Stimulated activated effector memory CD8-positive, alpha-beta T cell treated with anti-CD3 and anti-CD28 coated beads, Interleukin-12 subunit alpha, Interleukin-12 subunit beta, amount 100 ng/mL, for 72 hours (primary cell): ENCODE data around the gene H19.

ENCODE experiments used
- ATAC-seq: fragments of 150-1000 bp; cut with Tn5 transposase; 2 replicates; pipeline ENCODE4 v1.10.0; 2021
- DNase-seq, 2 donors: peaks; one replicate each; pipeline ENCODE4 v3.0.0; 2021 to 2022; ENCODE audit warnings: low spot score in 2 of 2
- H3K27ac Mint-ChIP-seq: one replicate; pipeline ENCODE4 v1.8.0; 2022; ENCODE audit warnings: mild to moderate bottlenecking, mixed read lengths
- H3K36me3 Mint-ChIP-seq: one replicate; pipeline ENCODE4 v1.8.0; 2022; ENCODE audit warnings: mild to moderate bottlenecking, mixed read lengths
- H3K4me1 Mint-ChIP-seq: one replicate; pipeline ENCODE4 v1.8.0; 2022; ENCODE audit warnings: mixed read lengths
- H3K4me3 Mint-ChIP-seq: one replicate; pipeline ENCODE4 v1.8.0; 2022; ENCODE audit warnings: mild to moderate bottlenecking, mixed read lengths
- H3K9me3 Mint-ChIP-seq: one replicate; pipeline ENCODE4 v1.8.0; 2022; ENCODE audit warnings: mixed read lengths

Gene H19

DNA sequence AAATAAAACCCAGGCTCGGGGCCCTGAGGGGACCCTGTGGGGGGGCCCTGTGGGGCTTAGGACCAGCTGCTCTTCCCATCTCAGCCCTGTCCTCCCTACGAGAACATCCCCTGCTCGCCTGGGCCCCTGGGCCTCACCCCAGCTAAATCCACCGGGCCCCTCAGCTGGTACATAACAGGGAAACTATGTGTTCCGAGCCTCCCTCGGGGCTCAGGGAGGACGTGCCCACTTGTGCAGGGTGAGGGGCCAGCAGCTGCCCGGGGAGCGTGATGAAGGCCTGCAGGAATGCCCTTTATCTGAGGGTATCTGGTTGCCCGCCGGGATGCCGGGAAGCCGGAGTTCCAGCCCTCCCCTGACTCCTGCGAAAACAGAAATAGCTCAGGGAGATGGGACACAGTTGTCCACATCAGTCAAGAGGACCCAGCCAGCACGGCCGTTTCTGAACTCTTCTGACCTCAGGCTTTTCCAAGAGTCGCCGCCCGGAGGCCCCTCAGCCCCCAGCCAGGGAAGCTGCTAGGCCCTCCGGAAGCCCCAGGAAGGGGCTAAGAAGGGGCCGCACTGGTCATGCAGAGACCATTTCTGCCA lies 29.9 kb downstream of the H19 start:
- ATAC-seq (no peak), DNase-seq (no peak)
- Mint-ChIP-seq H3K4me1 (no peaks in the 10 kb centered on the region), H3K36me3 (no peaks in the 10 kb centered on the region), H3K27ac (no peak overlapping the region), H3K4me3 (no peak overlapping the region), H3K9me3 (no peaks in the 10 kb centered on the region)

DNA sequence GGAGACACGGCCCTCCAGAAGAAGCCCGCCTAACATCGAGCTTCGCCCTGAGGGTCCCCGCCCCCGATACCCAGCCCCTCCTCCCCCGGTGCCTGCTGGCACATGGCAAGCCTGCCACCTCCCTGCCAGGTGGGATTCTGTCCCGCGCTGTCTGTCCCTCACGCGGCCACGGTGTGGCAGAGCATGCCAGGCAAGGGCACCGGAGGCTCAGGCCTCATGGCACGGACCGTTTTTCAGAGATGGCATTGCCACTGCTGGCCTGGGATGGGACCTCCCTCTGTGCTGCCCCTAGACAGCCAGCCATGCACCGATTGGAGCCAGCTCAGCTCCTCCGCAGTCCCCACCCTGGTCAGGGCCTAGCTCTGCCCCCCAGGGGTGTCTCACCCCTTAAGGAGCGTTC lies 31.1 kb downstream of the H19 start:
- no peak for ATAC-seq
- H3K4me3 Mint-ChIP-seq, result no peak overlapping the region
- no peak for DNase-seq
- no peaks in the 10 kb centered on the region for H3K4me1 Mint-ChIP-seq
- H3K9me3 Mint-ChIP-seq, result no peaks in the 10 kb centered on the region
- no peaks in the 10 kb centered on the region for H3K36me3 Mint-ChIP-seq
- no peak overlapping the region for H3K27ac Mint-ChIP-seq

DNA sequence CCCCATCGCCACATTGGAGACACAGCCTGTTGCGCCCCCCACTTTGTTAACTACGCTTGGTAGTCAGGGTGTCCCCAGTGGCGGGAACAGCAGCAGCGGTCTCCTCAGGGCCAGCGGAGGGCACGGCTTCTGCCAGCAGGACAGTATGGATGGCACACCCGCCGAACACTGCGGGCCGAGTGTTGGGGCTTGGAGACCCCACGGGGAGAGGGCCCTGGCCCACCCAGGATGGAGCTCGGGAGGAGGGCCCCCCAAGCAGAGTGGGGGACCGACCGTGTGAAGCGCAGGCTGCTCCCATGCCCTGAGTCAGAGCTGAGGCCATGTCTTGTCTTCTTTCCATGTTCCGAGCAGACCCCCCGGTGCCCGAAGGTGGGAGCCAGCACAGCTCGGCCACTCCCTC lies 32.7 kb downstream of the H19 start:
- H3K27ac Mint-ChIP-seq, result no peak overlapping the region
- H3K4me1 Mint-ChIP-seq, result no peaks in the 10 kb centered on the region
- no peak overlapping the region for H3K4me3 Mint-ChIP-seq
- no peaks in the 10 kb centered on the region for H3K9me3 Mint-ChIP-seq
- DNase-seq (peak in 1 of 2 donors; percentile 8), ATAC-seq (no peak)
- no peaks in the 10 kb centered on the region for H3K36me3 Mint-ChIP-seq

DNA sequence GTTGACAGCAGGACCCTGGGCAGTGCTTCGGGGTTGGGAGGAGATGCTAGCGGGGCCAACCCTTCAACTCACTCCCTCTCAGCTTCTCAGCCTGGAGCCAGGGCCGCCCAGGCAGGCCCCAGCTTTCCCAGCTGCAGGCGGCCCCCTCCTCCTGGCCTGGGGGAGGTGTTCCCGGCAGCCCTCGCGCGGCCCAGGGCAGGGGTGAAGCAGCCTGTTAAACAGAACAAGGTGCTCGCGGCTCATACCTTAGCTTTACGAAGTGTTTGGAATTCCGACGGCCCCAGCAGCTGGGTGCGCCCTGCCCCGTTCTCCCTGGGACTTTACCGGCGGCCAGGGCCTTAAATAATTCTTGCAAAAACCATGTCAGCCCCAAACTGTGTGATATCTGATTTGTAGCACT lies 33.3 kb downstream of the H19 start:
- Mint-ChIP-seq H3K9me3 (no peaks in the 10 kb centered on the region), H3K36me3 (no peaks in the 10 kb centered on the region), H3K27ac (no peak overlapping the region), H3K4me1 (no peaks in the 10 kb centered on the region), H3K4me3 (no peak overlapping the region)
- ATAC-seq (no peak), DNase-seq (no peak)

DNA sequence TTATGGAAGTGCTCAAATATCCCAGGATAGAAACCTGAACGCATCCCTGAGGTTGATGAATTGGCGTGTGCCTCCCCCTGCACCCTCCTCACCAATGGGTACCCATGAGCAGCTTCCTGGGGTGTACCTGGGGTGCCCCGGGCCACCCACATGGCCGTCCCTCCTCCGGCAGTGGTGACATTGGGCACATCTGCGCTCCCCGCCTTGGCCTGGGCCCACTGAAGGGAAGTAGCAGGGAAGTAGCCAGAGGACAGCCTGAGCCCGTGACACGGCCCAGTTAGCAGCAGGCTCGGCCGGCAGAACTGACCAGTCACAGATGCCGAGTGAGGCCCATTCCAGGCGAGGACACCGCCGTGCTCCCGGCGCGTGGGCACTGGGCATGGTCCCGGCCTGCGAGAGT lies 33.8 kb downstream of the H19 start:
- Mint-ChIP-seq H3K9me3 (no peaks in the 10 kb centered on the region), H3K36me3 (no peaks in the 10 kb centered on the region), H3K4me1 (no peaks in the 10 kb centered on the region), H3K4me3 (no peak overlapping the region), H3K27ac (no peak overlapping the region)
- peak in 1 of 2 donors; percentile 12 for DNase-seq
- no peak for ATAC-seq

DNA sequence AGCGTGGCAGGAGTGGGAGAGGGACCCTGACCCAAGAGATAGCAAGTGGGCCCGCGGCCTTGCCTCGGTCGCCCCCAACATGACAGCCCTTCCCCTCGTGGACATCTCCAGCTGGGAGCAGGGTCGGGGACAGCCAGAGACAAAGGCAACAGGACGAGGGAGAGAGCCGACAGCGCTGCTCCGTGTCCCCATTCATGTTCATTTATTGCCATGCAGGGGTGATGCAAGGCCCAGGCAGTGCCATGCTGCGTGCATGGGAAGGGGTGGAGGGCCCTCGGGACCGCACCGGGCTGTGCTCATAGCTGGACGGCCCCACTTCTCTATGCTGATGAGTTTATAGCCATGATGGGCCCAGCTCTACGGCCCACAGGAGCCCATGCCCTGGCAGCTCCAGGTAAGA lies 37.9 kb downstream of the H19 start:
- no peaks in the 10 kb centered on the region for H3K9me3 Mint-ChIP-seq
- H3K4me1 Mint-ChIP-seq, result no peaks in the 10 kb centered on the region
- H3K27ac Mint-ChIP-seq, result no peak overlapping the region
- DNase-seq (peak in 1 of 2 donors; percentile 35), ATAC-seq (no peak)
- H3K4me3 Mint-ChIP-seq, result no peak overlapping the region
- H3K36me3 Mint-ChIP-seq, result no peaks in the 10 kb centered on the region

DNA sequence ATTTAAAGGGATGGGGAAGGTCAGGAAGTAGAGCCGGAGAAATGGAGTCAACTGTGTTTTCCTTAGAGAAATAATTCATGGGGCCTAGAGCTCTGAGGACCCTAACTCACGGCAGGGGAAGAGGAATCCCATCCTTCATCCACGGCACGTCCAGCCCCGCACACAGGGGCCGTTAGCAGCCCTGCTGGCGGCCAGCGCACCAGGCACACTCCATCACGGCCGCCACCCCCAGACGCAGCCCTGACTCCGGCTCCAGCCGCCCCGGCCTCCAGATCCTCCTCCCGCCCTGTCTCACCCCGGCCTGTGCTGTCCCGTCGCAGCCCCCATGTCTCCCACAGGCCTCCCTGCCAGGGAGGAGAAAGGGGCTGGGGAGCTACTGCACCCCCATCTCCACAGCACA lies 39.3 kb downstream of the H19 start:
- Mint-ChIP-seq H3K4me3 (no peak overlapping the region), H3K36me3 (no peaks in the 10 kb centered on the region), H3K4me1 (no peaks in the 10 kb centered on the region), H3K9me3 (no peaks in the 10 kb centered on the region), H3K27ac (no peak overlapping the region)
- DNase-seq, result no peak
- no peak for ATAC-seq

DNA sequence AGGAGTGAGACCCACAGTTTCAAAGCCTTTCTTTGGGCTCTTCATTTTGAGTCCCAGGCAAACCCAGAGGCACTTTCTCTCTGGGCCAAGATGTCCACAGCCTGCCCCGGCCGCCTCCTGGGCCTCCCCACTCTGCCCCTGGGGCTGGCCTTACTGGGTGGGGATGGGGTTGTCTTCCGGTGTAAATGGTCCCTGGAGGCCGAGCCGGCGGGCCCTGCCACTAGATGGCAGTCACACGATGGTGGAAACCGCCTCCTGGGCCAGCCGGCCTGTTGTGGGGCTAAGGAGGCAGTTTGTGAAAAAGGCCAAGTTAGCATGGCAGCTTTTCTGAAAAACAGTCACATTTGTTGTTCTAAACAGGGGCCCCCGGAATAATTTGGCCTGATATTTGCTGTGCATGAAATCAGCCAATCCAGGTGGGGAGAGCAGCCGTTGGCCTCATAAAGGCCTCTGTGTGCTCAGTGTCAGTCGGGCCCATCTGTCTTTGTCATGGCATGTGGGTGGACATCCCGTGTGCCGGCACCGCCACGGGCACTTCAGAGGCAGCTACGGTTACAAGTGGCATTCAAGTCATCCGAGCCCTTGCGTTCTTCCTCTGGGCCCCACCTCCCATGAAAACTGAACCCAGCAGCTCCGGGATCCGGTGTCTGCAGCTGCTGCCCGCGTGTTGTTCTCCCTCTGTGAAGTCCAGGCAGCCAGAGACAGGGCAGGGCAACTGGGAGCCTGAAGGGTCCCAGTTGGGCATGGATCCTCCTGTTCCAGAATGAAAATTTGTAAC lies 44.0 kb downstream of the H19 start:
- DNase-seq, result peak in 1 of 2 donors; percentile 60
- H3K4me3 Mint-ChIP-seq, result no peak overlapping the region
- H3K4me1 Mint-ChIP-seq, result no peaks in the 10 kb centered on the region
- no peaks in the 10 kb centered on the region for H3K36me3 Mint-ChIP-seq
- peak; percentile 57 for ATAC-seq
- no peaks in the 10 kb centered on the region for H3K9me3 Mint-ChIP-seq
- no peak overlapping the region for H3K27ac Mint-ChIP-seq

DNA sequence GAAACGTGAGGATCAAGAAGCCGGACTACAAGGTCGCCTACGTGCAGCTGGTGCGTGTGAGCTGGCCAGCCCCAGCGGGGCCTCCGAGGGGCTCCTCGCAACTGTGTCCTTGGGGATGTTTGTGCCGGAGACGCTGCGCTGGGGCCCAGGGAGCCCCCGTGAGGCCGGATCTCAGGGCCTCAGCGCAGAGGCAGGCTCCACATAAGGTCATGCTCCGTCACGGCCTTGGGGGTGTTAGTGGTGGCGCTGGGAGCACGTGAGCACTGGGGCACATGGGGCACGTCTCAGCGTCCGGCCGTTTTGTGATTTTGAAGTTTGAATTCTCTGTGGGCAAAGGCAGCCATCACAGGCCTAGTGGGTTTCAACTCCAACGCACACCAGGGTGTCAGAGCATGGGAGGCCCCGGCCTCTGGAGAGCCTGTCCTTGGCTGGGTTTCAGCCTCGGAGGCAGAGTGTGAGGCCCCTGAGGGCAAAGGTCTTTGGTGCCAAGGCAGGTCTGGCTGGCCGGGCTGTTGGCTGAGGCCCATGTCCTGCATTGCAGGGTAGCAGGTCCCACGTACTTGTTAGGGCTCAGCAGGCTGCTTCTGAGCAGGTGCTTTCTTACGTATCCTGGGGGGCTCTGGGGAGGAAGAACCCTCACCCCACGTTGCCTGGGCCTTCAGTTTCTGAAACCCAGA lies 44.7 kb downstream of the H19 start:
- H3K36me3 Mint-ChIP-seq, result no peaks in the 10 kb centered on the region
- no peaks in the 10 kb centered on the region for H3K9me3 Mint-ChIP-seq
- H3K4me3 Mint-ChIP-seq, result no peak overlapping the region
- ATAC-seq, result no peak
- H3K4me1 Mint-ChIP-seq, result no peaks in the 10 kb centered on the region
- DNase-seq, result peak in 1 of 2 donors; percentile 15
- no peak overlapping the region for H3K27ac Mint-ChIP-seq

DNA sequence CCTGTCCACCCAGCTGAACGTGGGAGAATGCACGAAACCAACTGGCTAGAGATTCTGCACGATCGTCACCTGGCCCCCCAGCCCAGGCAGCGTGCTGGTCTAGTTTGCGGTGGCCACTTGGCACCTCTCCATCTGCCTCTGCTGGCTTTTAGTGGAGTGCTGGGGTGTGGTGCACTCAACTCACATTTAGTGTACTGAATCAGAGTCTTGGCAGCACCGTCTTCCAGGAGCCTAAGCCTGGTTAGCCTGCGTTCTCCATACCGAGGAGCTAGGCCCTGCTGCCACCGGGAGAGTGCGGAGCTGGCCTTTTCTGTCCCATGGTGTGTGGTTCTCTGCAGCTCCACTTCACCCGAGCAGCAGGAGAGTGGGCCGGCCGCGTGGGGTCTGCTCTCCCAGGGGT lies 47.7 kb downstream of the H19 start:
- Mint-ChIP-seq H3K36me3 (no peaks in the 10 kb centered on the region), H3K9me3 (no peaks in the 10 kb centered on the region), H3K27ac (no peak overlapping the region), H3K4me3 (no peak overlapping the region), H3K4me1 (no peaks in the 10 kb centered on the region)
- ATAC-seq (no peak), DNase-seq (no peak)

DNA sequence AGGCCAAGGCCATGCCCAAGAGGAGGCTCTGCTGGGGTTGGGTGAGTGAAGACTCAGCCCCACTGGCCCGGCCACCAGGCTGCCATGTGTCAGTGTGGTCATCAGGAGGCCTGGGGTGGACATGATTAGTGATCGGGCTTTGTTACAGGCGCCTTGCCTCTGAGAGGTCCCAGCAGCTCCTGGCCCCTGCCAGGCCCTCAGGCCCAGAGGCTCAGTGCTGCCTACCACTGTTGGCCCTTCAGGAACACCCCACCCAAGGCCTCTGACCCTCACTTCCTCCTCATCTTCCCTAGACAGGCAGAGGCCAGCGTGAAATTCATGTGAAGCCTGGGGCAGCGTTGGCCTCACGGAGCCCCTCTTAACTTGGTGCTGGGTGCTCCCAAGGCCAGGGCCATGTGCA lies 48.3 kb downstream of the H19 start:
- H3K36me3 Mint-ChIP-seq, result no peaks in the 10 kb centered on the region
- no peak overlapping the region for H3K4me3 Mint-ChIP-seq
- no peak overlapping the region for H3K27ac Mint-ChIP-seq
- no peaks in the 10 kb centered on the region for H3K4me1 Mint-ChIP-seq
- ATAC-seq (no peak), DNase-seq (peak in 1 of 2 donors; percentile 17)
- H3K9me3 Mint-ChIP-seq, result no peaks in the 10 kb centered on the region

DNA sequence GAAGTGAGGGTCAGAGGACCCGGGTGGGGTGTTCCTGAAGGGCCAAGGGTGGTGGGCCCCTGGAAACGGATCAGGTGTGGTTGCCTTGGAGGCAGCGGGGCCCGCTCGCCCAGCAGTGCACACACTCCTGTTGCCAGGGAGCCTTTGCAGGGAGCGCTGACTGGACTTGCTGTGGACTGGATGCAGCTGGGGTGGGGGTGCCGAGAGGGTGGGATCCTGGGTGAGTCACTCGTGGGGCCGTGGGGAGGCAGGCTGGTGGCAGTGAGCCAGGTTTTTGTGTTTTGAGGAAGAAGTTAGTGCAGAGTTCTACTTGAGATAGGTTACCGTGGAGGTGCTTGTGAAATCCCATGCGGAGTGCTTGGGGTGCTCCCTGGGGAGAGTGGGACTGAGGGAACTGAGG lies 49.3 kb downstream of the H19 start:
- H3K27ac Mint-ChIP-seq, result no peak overlapping the region
- no peak for ATAC-seq
- peak in 1 of 2 donors; percentile 18 for DNase-seq
- H3K4me1 Mint-ChIP-seq, result no peaks in the 10 kb centered on the region
- no peaks in the 10 kb centered on the region for H3K36me3 Mint-ChIP-seq
- no peaks in the 10 kb centered on the region for H3K9me3 Mint-ChIP-seq
- H3K4me3 Mint-ChIP-seq, result no peak overlapping the region

DNA sequence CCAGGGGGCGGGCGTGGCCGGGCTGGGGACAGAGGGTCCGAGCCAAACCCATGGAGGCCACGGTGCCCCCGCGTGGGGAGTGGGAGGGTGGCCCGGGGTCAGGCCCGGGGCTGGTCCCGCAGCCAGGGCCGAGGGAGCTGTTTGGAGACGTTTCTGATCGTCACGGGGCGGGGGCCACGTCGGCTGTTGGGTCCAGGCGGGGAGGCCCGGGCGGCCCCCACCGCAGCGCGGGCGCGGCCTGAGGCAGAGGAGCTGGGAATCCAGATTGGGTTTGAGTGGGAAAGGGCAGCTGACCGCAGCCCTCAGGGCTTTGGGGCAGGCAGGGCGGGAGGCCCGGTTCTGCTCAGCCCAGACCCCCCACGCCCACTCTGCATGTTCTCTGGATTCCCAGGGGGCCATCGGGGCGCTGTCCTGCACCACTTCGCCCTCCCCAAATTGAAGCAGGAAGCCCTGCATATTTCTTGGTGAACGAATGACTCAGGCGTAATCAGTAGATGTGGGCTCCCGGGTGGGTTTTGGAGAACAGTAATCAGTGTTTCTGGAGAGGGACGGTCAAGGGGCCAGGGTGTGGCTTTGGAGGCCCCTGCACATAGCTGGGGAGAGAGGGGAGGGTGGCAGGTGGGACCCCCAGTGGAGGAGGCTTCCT lies 49.9 kb downstream of the H19 start:
- H3K4me3 Mint-ChIP-seq, result no peak overlapping the region

DNA sequence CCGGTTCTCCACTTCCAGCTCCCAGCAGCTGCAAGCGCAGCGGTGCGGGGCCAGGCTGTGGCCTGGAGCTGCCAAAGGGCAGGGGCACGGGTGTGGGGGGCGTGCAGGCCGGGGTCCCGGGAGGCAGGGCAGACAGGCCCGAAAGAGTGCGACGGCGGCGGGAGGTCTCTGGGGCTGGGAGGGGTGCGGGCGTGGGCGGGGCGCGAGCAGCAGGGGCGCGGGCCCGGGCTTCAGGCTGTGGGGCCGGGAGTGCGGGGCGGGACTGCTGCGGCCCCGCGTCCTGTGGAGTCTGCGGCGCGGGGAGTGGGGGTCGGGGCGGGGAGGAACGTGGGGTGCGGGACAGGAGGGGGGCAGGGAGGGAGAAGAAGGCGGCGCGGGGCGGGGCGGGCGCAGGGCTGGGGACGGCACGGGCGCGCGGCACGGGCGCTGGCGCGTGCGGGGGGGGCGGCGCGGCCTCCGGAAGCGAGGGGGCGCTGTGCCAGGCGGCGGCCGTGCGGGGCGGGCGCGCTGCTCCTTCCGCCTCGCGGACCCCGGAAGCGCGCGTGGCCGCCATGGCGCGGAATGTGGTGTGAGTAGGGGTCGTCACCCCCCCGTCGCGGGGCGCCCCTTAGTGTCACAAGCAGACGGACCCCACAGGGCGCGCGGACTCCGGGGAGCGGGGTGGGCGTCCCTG lies 50.7 kb downstream of the H19 start, which contains the start of gene MRPL23:
Gene MRPL23 (plus strand): TSS at position 521 of the 673 bp plus-strand sequence. CDS start 31 bp downstream, at position 552.
- Mint-ChIP-seq H3K4me1 (no peaks in the 10 kb centered on the region), H3K36me3 (no peaks in the 10 kb centered on the region), H3K27ac (no peak within 1 kb of the TSS), H3K4me3 (no peak within 1 kb of the TSS), H3K9me3 (no peaks in the 10 kb centered on the region)
- ATAC-seq (peak; percentile 85), DNase-seq (peak; percentile 18 to 57)

More for the DNA sequence above, 49.9 kb downstream of the H19 start:
- Mint-ChIP-seq H3K9me3 (no peaks in the 10 kb centered on the region), H3K4me1 (no peaks in the 10 kb centered on the region), H3K27ac (no peak overlapping the region), H3K36me3 (no peaks in the 10 kb centered on the region)
- ATAC-seq (peak; percentile 54), DNase-seq (no peak)
